Cardiac atrium fibroblast (primary cell): Measurements from ENCODE around the gene POC5. TPM values are rescaled to one million over a fixed set of nuclear protein-coding genes. Genes with fewer than 3 reads are reported as not detected.

Source experiments
- total RNA-seq: library from RNA; depleted of rRNA; stranded (reverse); fragments of >200 nt; gene quantifications from 2 replicates; pipeline ENCODE4 v1.2.3, GENCODE V29; 2015

The POC5 gene, protein sequence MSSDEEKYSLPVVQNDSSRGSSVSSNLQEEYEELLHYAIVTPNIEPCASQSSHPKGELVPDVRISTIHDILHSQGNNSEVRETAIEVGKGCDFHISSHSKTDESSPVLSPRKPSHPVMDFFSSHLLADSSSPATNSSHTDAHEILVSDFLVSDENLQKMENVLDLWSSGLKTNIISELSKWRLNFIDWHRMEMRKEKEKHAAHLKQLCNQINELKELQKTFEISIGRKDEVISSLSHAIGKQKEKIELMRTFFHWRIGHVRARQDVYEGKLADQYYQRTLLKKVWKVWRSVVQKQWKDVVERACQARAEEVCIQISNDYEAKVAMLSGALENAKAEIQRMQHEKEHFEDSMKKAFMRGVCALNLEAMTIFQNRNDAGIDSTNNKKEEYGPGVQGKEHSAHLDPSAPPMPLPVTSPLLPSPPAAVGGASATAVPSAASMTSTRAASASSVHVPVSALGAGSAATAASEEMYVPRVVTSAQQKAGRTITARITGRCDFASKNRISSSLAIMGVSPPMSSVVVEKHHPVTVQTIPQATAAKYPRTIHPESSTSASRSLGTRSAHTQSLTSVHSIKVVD
- total RNA-seq, result 9.6 and 28.7 TPM in 2 replicates

DNA sequence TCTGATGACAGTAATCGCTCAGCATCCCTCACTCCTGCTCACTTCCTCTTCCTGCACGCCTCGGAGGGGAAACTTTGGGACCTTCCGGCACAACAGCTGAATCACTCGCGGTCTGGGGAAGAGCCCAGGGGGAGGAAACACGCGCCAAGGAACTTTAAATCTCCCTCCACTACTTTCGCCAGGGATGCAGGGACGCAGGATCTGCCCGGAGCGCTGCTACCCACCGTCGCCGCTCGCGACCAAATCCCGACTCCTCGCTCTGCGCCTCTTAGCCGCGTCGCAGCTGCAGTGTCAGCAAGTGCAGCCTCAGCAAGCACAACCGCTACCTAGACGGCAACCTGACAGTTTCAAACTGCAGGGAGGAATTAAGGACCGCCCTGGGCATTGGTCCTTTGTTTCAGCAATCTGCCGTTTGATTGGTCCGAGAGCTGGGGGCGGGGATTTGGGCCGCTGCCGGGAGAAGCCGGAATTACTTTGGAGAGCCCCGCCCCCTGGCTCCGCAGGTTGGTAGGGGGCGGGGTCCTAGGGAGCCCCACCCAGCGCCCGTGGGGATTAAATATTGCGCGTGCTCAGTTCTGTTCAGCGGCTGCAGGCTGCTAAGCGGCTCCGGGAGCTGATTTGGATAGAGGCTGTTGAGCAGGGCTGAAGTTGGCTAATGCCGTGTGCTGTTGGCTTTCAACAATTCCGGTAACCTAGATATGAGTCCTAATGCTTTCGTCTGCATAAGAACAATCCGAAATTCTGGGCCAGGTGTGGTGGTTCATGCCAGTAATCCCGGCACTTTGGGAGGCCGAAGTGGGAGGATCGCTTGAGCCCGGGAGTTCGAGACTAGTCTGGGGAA is at the start of gene POC5:
TSS of gene POC5 (minus strand) at position 356 of the 841 bp plus-strand sequence. CDS start 4,500 bp downstream, outside the sequence.

Other genes with a start within 250 kb of the POC5 start
- gene CERT1, start 205.8 kb downstream of the POC5 start, total RNA-seq, result 9.9 and 14.3 TPM in 2 replicates
- 13.0 and 16.1 TPM in 2 replicates for gene POLK, start 205.5 kb downstream of the POC5 start, total RNA-seq
- 0.16 and 0.36 TPM in 2 replicates for gene ANKDD1B, start 106.0 kb downstream of the POC5 start, total RNA-seq